Hippocampal formation (tissue), 2 donors: ENCODE data around the gene DNAL1.

Source experiments
- DNase-seq, 2 donors: peaks; one replicate each; lab custom pipeline; 2025; lab: John Stamatoyannopoulos, UW

DNAL1 gene

DNA sequence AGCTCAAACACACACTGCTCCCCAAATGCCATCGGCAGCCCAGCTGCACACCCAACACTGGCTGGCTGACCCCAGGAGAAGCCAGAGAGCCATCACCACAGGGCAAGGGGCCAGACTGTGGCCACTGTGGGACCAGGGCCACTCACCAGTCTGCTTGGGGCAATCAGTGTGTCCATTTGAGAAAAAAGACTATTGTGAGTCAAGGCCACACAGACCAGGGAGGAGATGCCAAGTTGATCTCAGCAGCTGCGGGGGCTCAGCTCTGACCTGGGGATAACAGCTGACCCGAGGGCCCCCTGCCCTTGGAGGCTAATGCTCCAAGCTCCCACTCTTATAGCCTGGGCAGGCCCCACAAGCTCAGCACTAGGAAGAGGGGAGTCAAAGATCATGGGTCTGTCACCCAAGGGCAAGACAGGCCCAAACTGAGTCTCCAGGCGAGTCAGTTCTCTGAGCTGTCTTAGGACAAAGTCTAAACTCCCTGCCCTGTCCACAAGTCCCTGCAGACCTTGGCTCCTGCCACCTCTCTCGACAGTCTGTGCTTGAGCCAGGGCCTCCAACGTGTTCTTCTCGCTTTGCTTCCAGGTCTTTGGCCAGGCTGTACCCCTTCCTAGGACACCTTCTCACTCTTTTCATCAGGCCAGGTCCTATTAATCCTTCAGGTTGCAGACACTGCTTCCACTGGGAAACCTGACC is 99.5 kb downstream of the DNAL1 start:
- DNase-seq, result peak; percentile 25 to 50

DNA sequence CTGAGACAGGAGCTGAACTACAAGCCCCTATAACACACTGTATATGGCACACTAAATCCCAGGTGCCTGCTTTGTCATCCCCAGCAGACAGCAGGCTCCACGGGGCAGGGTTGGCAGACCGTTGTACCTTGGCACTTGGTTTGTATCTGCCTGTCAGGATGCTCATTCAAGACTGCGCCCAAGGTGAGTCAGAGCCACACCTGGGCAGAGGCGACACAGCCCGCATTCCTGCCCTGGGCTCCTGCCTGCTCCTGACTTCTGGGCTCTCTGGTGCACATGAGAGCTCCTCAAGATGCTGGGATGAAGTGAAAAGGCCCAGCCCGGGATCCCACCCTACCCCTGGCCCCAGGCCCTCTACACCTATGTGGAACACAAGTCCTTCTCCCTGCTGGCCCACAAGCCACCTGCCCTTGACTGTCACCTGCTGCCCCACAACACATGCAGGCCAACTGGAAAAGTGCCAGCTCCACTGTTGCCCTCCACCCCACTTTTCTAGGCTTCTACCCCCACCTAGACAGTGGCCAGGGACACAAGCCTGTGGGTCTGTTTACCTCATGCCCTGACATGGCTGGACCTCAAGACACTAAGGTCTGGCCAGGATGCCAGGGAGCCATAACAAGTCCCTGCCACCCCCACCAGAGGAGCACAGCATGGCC is 100.2 kb downstream of the DNAL1 start:
- DNase-seq, result no peak

DNA sequence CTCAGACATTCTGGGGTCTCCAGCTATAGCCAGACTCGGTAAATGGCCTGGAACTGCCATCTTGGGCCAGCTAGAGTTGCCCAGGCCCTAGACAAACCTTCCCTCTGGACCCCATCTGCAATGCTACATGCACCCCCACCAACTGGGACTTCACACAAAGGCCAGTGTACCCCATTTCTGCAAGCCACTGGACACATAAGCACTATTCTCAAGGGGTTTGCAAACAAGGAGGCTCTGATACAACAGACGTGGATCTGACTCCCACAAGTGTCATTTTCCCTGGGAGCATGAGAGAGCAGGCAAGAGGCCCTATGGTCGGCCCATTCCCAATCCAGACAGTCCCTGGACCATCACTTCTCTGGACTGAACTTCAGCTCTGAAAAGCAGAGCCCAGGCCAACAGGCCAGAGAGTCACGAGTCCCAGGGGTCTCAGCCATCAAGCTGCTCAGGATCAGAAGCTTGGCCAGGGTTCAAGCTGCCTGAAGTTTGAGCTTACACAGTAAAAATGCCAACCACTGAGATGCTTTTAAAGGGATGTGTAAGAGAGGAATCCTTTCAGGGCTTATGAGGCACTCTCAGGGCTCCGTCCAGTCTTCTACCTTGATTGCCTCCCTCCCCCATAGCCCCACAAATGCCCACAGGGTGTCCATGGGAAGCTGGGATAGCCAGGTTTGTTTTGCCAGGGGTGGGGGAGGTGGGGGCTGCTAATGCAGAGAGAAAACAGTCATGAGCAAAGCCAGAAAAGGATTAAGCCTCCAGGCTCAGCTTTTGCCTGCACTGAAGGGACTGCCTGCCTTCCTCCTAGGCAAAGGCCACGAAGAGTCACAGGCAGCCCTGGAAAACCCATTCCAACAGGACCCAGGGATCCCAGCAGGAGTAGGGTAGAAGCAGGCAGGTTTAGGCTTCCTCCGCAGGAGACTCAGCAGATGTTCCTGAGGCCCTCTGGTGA is 101.1 kb downstream of the DNAL1 start:
- DNase-seq, result no peak

DNA sequence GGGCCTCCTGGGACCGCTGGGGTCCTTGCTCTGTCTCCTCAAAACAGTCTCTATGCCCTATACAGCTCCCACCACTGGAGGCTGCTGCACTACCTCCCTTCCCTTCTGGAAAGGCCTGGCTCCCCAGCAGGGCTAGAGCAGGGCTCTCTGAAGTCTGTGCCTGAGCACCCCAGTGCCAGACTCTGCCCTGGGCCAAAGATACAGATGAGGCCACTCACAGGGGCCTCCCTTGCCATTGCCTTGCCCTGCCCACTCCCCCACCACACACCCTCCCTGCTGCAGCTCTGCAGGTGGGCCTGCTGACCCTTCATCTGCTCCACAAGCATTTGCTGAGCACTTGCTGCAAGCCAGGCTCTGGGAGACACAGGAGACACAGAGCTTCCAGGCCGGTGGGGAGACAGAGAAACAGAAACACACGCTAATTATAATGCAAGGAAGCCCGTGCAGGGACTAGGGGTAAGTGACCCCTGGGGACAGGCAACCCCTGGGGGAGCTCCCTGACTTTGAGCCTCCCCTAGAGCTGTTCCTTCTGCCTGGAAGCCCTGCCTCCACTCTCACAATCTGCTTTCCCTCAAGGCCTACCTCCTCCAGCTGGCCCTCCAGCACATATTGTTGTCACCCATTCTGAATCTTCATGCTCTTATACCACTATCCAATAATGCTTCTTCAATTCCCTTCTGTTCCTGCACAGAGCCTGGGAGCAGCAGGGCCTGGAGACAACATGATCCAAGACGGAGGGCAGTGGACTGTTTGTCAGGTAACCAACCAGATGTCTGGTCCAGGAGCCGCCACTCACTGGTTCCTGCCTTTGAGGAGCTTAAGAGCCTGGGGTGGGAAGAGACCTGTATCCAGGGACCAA is 102.0 kb downstream of the DNAL1 start:
- DNase-seq, result no peak

DNA sequence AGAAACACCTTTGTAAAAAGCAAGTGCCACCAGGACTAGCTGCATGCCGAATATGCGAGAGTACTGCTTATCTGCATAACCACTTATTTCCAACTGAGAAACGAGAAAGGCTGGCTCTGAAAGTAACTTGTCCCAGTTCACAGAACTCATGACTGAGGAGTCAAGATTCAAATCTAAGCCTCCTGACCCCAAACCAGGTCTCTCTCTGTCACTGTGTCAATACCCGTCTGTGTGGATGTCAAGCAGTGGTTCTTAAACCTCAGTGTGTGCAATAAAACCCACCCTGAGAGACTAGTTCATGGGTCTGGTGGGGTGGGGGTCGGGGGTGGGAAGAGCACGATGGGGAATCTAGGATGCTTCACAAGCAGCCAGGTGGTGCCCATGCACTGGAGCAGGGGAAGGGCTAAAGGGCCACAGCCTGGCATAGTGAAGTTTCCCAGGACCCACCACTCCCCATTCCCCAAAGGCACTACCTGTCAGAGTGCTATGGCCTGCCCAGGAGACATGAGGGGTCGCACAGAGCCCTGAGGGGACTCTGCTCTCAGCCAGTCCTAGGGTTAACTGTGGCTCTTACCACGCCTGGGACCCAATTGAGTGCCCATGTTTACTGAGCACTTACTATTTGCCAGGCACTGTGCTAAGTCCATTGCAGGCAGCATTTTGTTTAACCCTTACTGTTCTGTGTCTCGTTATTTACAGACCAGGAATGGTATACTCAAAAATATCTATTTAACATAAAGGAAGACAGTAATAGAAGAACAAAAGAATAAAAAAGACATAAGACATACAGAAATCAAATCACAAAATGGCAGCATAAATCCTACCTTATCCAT is 102.8 kb downstream of the DNAL1 start:
- no peak for DNase-seq

DNA sequence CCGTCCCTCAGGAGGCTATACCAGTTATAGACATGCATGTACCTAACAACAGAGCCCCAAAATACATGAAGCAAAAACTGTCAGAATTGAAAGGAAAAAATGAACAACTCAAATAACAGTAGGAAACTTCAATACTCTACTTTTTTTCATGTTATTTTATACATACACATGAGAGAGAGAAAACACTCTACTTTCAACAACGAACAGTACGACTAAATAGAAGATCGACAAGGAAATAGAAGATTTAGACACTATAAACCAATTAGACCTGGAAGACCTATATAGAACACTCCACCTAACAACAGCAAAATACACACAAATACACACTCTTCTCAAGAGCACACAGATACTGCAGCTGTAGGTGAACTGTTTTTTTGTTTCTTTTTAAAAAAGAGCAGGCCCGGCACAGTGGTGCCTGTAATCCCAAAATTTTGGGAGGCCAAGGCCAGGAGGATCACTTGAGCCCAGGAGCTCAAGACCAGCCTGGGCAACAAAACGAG is 104.1 kb downstream of the DNAL1 start:
- DNase-seq, result no peak

DNA sequence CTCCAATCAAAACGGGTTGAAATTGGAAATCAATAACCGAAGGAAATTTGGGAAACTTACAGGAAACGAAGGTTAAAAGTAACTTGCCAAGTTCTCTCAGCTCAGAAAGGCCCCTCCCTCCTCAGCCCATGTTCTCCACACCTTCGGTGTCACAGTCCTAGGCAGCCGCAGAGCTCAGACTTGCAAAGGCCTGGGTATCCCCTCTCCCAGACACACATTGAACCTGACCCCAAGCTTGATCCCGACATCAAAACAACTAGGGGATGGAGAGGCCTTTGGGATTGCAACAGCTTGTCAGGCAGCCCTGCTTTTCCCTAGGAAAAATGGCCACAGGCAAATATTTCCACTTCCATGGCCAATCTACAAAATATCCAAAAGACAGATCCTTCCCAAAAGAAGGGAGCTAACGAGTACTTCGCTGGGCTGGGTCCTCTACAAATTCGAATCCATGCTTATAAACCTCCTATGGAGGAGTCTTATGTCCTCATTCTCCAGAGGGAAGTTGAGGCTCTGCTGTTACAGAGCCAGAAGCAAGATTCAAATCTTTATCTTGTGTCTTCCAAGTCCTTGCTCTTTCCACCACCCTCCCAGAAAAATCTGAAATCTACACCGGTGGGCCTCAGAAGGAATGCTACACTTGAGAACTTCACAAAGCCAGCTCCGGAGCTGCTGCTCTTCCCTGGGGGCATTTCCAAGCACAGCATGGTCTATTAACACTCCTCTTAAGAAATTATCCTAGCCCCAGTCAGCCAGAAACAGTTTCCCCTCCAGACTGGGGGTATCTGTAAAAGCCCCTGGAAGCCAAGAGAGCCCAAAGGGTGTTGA is 105.1 kb downstream of the DNAL1 start:
- DNase-seq, result no peak

DNA sequence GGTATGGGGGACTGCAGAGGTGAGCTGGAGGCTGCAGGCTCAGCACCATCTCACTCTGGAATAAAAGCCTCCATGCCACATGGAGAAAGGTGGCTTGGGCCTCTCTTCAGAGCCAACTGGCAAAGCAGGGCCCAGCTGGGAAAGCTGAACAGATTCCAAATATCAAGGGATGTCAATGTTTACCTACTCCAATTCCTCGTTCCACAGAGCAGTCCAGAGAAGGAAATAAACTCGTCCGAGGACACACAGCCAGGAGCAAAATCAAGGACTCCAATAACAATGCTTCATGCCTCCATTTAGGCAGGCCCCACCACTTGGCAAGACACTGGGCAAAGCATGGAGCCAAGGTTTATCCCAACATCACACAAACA is 105.7 kb downstream of the DNAL1 start:
- no peak for DNase-seq

DNA sequence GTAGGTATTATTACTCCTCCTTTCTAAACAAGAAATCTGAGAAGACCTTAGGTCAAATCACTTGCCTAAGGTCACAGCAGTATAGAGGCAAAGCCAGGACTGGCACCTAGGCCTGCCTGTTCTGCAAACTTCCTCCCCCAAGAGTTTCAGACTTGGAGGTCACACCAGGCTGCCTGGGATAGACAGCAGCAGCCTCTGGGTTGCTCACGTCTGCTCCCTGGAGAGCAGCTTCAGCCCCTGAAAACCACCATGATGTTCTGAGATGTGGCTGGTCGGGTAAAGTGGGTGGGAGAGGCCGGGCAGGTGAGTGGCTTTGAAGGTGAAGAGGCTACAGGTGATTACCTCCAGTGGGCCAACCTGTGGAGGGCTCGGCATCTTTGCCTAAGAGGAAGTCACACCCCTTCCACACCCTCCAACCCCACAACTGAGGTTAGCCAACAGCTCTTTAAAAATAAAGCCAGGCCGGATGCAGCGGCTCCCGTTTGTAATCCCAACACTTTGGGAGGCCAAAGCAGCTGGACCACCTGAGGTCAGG is 106.4 kb downstream of the DNAL1 start:
- DNase-seq, result no peak

DNA sequence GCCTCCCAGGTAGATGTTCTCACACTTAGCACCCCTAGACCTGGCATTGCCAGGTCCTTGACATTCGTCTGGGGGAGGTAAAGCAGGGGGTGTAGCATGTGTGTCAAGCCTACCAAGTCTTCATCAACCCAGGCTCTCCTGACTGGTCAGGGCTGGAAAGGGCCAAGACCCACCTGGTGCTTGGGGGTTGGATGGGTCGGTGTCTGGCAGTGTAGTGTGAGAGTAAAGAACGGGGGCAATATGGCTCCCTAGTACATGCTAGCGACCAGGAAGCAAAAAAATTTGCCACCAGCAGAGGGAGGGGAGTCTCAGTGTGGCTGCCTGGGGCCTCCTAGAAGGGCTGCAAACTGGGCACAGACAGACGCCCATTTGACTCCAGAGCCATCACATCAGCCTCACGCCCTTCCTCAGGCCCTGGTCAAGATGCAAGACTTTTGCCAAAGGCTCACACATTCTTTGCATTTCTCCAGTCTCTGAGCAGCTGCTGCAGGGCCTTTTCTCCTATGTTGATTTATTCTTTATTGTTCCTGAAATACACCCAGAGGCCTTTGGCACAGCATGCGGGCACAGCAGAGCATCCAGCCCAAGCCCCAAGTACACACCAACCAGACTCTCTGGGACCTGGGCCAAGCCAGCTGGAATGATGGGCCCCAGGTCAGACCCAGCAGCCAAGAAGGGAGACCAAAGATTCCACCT is 107.7 kb downstream of the DNAL1 start:
- DNase-seq, result peak in 1 of 2 donors; percentile 22
